ENCODE measurements around the gene SUGCT. TPM values are rescaled to one million over a fixed set of nuclear protein-coding genes. Genes with fewer than 3 reads are reported as not detected.
A peak's percentile ranks its signal among the peaks of the same experiment; 100 is the strongest.

The SUGCT gene
- total and polyA plus RNA-seq, 8 donors: 0.73 to 1.9 (median 1.2) TPM

DNA sequence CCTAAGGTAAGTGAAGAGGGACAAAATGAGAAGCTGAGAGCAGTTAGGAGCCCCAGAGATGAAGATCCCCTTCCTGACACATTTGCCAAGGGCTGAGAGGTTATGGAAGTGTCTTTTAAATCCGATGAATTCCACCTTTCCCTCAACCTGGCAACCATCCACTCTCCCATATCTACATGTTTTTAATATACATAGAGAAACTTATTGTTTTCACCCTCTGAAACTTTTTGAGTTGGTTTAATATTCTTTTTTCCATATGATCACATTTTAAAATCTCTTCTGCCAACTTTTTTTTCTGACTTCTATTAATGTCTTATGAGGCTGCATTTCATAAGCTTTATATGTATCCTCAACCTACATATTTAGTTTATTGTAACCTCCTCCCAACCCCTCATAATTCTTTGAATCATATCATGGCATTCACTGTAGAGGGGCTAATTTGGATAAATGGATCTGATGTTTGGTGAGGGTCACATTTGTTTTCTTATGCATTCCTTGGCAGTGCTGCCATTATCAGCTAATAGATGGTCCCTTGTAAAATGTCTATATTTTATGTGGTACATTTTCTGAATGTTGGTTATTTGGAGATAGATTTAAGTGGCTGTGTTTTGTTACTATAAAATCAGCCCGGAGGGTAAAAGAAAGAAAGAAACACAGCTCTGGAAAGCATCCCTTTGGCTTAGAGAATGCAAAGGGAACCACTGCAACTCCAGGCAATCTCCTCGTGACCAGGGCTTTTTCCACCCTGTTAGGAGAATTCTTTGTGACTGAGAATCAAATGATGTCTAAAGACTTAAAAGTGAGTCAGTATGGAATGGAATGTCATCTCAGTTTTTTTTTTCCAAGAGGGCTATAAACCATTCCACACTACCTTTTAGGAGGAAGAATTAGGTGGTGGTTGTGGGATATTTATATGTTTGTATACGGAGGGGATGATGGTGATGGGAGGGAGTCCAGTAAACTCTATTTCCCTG, 334.4 kb downstream of the SUGCT start:
- Histone ChIP-seq H3K9me3 (no peaks in the 10 kb centered on the region), H3K36me3 (no peaks in the 10 kb centered on the region), H3K4me1 (no peaks in the 10 kb centered on the region), H3K27ac (peak overlapping the region in 1 of 4 donors; percentile 9), H3K4me3 (no peak overlapping the region), H3K27me3 (no peaks in the 10 kb centered on the region)
- DNase-seq: no peak
- intact Hi-C loops (cut with DNase I): no loop called here
- TF ChIP-seq, protein P1, sequence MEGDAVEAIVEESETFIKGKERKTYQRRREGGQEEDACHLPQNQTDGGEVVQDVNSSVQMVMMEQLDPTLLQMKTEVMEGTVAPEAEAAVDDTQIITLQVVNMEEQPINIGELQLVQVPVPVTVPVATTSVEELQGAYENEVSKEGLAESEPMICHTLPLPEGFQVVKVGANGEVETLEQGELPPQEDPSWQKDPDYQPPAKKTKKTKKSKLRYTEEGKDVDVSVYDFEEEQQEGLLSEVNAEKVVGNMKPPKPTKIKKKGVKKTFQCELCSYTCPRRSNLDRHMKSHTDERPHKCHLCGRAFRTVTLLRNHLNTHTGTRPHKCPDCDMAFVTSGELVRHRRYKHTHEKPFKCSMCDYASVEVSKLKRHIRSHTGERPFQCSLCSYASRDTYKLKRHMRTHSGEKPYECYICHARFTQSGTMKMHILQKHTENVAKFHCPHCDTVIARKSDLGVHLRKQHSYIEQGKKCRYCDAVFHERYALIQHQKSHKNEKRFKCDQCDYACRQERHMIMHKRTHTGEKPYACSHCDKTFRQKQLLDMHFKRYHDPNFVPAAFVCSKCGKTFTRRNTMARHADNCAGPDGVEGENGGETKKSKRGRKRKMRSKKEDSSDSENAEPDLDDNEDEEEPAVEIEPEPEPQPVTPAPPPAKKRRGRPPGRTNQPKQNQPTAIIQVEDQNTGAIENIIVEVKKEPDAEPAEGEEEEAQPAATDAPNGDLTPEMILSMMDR (IDR thresholded peaks at IDR 0.05): no peak
- ATAC-seq: peak in 1 of 4 donors; percentile 54
- WGBS, 2 donors: 73 to 83% methylated on average over 4 of the region's 4 CpGs
- no peak for FAIRE-seq

DNA sequence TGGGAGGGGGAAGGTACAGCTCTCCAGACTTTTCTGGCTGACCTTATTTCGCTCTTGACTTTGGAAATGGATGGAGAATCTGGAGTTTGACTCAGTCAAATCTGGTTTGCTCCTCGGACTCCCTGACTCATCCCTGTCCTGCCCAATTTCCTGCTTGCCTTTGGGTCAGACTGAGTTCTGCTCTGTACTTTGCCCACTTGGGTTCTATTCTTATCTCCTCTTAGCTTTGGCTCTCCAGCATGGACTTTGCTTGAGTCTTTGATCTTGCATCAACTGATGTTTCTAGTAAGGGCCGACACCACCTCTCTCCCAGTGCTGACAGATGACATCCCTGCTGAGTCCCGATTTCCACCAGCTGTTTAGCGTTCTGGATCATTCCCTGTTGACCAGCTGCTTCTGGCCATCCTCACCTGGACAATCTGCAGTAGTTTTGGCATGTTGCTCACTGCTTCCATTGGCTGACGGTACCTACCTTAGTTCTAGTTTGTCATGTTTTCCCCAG, 335.3 kb downstream of the SUGCT start:
- WGBS, 2 donors: 83 to 86% methylated on average over 6 of the region's 6 CpGs

DNA sequence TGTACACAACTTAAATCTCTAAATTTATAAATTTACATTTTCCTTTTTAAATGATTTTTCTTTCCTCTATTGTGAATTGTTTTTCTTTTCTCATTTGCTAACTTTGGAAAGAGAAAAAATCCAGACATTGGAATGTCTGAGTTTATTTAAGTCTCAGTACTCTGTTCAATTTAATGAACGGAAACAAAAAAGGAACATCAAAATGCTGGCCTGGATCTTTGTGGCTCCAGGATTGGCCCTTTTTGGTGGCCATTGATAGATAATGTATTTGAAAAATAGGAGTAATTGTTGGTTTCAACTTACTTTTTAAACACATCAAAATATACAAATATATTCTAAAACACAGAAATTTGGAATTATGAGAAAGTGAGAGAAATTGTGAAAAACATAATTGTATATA, 336.0 kb downstream of the SUGCT start:
- Histone ChIP-seq H3K4me1 (no peaks in the 10 kb centered on the region), H3K27ac (no peak overlapping the region), H3K27me3 (no peaks in the 10 kb centered on the region), H3K36me3 (no peaks in the 10 kb centered on the region), H3K9me3 (no peaks in the 10 kb centered on the region), H3K4me3 (no peak overlapping the region)
- intact Hi-C loops (cut with DNase I): no loop called here
- FAIRE-seq: no peak
- 80 to 83% methylated on average over 1 of the region's 1 CpG for WGBS, 2 donors
- no peak for DNase-seq
- no peak for ATAC-seq
- TF ChIP-seq, protein P1 (IDR thresholded peaks at IDR 0.05): no peak

More for the DNA sequence above, 335.3 kb downstream of the SUGCT start:
- DNase-seq: no peak
- Histone ChIP-seq H3K27me3 (no peaks in the 10 kb centered on the region), H3K9me3 (no peaks in the 10 kb centered on the region), H3K27ac (peak overlapping the region in 1 of 4 donors; percentile 9), H3K4me1 (no peaks in the 10 kb centered on the region), H3K4me3 (no peak overlapping the region), H3K36me3 (no peaks in the 10 kb centered on the region)
- intact Hi-C loops (cut with DNase I): no loop called here
- peak in 1 of 4 donors; percentile 58 for ATAC-seq
- FAIRE-seq: no peak
- TF ChIP-seq, protein P1 (IDR thresholded peaks at IDR 0.05): no peak

DNA sequence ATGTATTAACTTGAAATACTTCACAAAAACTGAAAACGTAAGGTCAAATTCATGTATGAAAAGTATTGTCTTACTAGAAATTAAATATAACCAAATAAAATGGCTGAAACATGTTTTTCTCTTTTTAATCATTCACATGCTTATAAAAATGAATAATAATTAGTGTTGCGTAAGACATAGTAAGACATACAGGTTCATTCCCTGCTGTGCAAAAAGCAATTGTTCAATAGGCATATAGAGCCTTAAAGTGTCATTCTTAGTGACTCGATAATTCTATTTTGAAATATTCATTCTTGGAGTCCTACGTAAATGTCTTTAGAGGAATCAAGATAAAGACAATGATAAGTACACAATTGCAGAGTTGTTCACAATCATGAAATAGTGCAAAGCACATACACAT, 337.1 kb downstream of the SUGCT start:
- intact Hi-C loops (cut with DNase I): no loop called here
- Histone ChIP-seq H3K9me3 (no peaks in the 10 kb centered on the region), H3K4me3 (no peak overlapping the region), H3K27ac (no peak overlapping the region), H3K36me3 (no peaks in the 10 kb centered on the region), H3K27me3 (no peaks in the 10 kb centered on the region), H3K4me1 (no peaks in the 10 kb centered on the region)
- FAIRE-seq (no peak), ATAC-seq (no peak), DNase-seq (no peak)
- WGBS, 2 donors: 90 to 97% methylated on average over 4 of the region's 4 CpGs
- TF ChIP-seq, protein P1 (IDR thresholded peaks at IDR 0.05): no peak
